ENCODE results near the gene ZMIZ1. TPM values are rescaled to one million over a fixed set of nuclear protein-coding genes. Genes with fewer than 3 reads are reported as not detected.

Gene ZMIZ1
- total RNA-seq, 4 donors from 2014 or later, result 58.1 to 87.4 (median 74.2) TPM

DNA sequence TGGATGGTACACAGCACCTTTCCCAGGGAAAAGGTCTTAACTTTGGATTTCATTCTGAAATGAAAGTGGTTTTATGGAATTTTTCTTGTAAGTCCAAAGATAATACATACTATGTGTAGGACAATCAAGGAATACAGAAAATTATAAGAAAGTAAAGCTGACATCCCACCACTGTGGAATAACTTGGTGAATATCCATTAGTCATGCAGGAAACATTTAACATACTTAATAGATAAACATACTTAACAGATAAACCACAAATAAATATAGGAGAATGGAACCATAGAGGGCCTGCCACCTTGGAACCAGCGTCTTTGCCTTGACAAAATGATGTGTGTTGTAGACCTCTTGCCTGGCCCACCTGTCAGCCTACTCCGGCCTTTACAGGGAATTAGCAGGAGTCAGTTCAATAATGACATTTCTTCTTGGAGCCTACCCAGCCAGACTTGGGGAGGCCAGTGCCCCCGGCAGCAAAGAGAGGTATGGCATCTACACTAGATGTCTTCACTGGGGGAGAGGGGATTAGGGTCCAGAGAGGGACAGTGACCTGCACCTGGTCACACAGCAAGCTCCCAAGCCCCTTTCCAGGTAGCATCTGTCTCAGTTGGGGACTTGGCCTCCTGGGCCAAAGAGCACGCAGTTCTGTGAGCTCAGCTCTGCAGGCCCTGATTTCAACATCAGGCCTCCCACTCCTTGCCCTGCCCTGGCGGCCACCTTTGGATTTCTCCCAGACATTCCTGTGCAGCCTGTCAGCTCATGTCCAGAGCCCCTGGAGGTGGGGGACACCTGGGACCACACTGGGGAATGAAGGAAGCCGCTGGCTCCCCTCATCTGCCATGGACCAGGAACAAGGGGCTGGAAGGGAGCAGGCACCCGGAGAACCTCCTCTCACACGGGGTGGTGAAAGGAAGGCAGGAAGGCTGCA lies 165.9 kb downstream of the ZMIZ1 start:
- no peak for DNase-seq (ENCODE audit: low spot score in 2 of 2)
- intact Hi-C loops (cut with DNase I; ENCODE audit: low total_unique reads), result no loop called here
- H3K4me3 ChIP-seq (ENCODE audit: low read depth, poor library complexity, severe bottlenecking), result no peak overlapping the region
- TF ChIP-seq POLR2A (IDR thresholded peaks at IDR 0.05), result no peak
- TF ChIP-seq CTCF (IDR thresholded peaks at IDR 0.05), result no peak
- WGBS, 2 donors, result 73 to 85% methylated on average over 8 of the region's 8 CpGs

DNA sequence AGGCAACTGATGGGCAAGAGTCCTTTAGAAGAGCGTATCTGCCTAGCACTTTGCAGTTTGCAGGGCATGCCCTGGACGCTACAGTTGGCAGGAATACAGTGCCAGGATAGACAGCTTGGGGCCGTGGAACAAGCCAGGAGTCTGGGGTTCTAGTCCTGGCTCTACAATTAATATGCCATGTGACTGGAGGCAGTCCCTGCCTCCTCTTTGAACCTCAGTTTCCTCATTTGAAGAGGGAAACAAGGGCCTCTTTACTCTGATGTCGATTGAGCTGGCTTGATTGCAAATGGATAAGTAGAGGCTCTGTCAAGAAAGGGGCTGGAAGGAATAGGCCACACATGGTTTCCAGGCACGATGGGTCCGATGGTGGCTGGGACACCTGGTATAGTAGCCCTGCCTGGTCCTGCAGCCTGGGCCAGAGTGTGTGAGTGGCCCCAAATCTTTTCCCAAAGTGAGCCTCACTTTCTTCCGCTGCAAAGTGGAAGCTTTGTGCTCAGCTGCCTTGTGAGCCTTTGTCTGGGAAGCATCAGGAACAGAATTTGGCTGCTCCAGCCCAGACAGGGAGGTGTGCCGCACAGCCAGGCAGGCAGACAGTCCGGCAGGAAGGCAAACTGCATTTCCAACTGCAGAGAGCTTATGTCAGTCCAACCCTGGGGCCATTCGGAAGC lies 167.1 kb downstream of the ZMIZ1 start:
- intact Hi-C loops (cut with DNase I; ENCODE audit: low total_unique reads), result no loop called here
- DNase-seq (ENCODE audit: low spot score in 2 of 2), result no peak
- 60 to 70% methylated on average over 10 of the region's 10 CpGs for WGBS, 2 donors
- no peak overlapping the region for H3K4me3 ChIP-seq (ENCODE audit: low read depth, poor library complexity, severe bottlenecking)
- TF ChIP-seq CTCF (IDR thresholded peaks at IDR 0.05) (no peak), POLR2A (IDR thresholded peaks at IDR 0.05) (no peak)

DNA sequence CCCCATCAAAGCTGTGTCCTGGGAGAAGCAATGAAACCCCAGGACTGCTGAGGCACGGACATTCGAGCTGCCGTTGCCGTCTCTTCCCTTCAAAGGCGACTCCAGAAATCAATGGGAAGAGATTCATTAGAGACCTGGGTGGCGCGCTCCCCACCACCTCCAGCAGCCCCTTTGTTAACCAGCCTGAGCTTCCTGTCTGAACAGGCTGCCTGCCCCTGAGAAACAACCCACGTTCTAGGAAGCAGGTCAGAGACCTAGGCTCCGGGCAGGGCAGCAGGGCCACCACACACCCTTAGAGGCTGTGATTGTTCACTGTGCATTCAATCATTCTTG lies 167.6 kb downstream of the ZMIZ1 start:
- no peak for DNase-seq (ENCODE audit: low spot score in 2 of 2)
- WGBS, 2 donors, result 78 to 85% methylated on average over 9 of the region's 9 CpGs
- TF ChIP-seq CTCF (IDR thresholded peaks at IDR 0.05) (no peak), POLR2A (IDR thresholded peaks at IDR 0.05) (no peak)
- intact Hi-C loops (cut with DNase I; ENCODE audit: low total_unique reads), result no loop called here
- no peak overlapping the region for H3K4me3 ChIP-seq (ENCODE audit: low read depth, poor library complexity, severe bottlenecking)

DNA sequence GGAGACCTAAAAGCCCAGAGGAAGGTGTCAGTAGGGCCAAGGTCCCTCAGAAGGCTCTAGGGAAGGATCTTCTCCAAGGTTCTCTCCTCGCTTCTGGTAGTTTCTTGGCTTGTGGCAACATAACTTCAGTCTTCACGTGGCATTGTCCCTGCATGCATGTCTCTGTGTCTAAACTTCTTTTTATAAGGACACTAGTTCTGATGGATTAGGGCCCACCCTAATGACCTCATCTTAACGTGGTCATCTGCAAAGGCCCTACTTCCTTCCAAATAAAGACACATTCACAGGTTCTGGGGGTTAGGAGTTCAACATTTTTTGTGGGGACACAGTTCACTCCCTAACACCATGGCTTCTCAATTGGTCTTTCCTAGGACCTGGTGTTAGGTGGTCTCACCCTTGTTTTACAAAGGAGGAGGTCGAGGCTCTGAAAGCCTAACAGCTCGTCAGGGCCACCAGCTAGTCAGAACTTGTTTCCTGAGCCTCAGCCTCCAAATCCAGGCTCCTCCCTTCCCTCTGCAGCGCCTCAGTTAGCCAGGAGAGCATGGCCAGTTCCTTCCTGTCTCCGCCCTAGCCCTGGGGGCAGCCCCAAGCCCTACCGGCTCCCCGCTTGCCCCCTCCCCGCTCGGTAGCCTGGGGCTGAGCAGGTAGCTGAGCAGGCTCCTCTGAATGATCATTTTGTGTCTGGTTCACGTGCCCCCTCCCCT lies 168.8 kb downstream of the ZMIZ1 start:
- 25 to 36% methylated on average over 12 of the region's 12 CpGs for WGBS, 2 donors
- DNase-seq (ENCODE audit: low spot score in 2 of 2), result no peak
- TF ChIP-seq CTCF (IDR thresholded peaks at IDR 0.05) (no peak), POLR2A (IDR thresholded peaks at IDR 0.05) (no peak)
- no peak overlapping the region for H3K4me3 ChIP-seq (ENCODE audit: low read depth, poor library complexity, severe bottlenecking)
- intact Hi-C loops (cut with DNase I; ENCODE audit: low total_unique reads), result no loop called here

DNA sequence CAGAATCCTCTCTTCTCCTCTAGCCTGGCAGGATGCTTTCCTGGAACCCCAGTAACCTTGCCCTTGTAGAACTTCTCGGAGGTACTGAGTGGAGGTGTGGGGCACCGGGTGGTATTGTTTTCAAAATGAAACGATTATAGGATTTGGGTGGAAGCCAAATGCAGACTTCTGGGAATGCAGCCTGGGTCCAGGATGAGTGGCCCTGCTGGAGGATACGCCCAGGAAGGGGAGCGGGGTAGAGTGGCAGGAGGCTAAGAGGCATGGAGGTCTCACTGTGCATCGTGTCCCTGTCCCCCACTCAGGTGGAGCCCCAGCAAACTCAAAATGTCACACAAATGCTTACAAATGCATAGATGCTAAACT lies 169.4 kb downstream of the ZMIZ1 start:
- no peak for DNase-seq (ENCODE audit: low spot score in 2 of 2)
- intact Hi-C loops (cut with DNase I; ENCODE audit: low total_unique reads), result no loop called here
- 41 to 45% methylated on average over 6 of the region's 6 CpGs for WGBS, 2 donors
- no peak for TF ChIP-seq POLR2A (IDR thresholded peaks at IDR 0.05)
- TF ChIP-seq CTCF (IDR thresholded peaks at IDR 0.05), result no peak
- no peak overlapping the region for H3K4me3 ChIP-seq (ENCODE audit: low read depth, poor library complexity, severe bottlenecking)

Measured in lower leg skin (tissue), 4 donors.